HepG2 (cell line): ENCODE results near the gene KTN1. TPM values are rescaled to one million over a fixed set of nuclear protein-coding genes. Genes with fewer than 3 reads are reported as not detected.

Source experiments
- ATAC-seq: fragments of 200-7000 bp; cut with Tn5 transposase; 3 replicates; pipeline ENCODE4 v1.9.1; 2020; ENCODE audit warnings: mild to moderate bottlenecking, moderate library complexity
- BruUV-seq: library from RNA; stranded (reverse); fragments of 400-500 nt; replicated peaks from 2 replicates; lab custom pipeline; 2021; lab: Mats Ljungman, UMichigan
- CTCF ChIA-PET: fragments of 300-600 bp; formaldehyde crosslinking; extraction: SDS; loops from one replicate; lab custom pipeline; 2021; ENCODE audit warnings: low total read pairs, inconsistent platforms, low intra/inter-chr PET ratio; lab: Yijun Ruan, JAX
- POLR2A ChIA-PET: fragments of 350-600 bp; sonication (Branson Sonifier 250); formaldehyde crosslinking; loops from one replicate; lab custom pipeline; 2020; ENCODE audit warnings: antibody characterized with exemption, inconsistent platforms; lab: Yijun Ruan, JAX
- DNase-seq: peaks from one replicate; pipeline ENCODE4 v3.0.0-alpha.2; 2015; ENCODE audit warnings: low spot score
- FAIRE-seq: peaks from 3 replicates; lab custom pipeline; 2011; peaks lifted over from hg19 to GRCh38; lab: Jason Lieb, UNC
- H2AFZ ChIP-seq: one replicate; pipeline ENCODE4 v1.6.1; 2011; ENCODE audit warnings: low read length, inconsistent platforms
- H3K27ac ChIP-seq: fragments of 300-600 bp; 3 replicates; pipeline ENCODE4 v1.8.0; 2011; ENCODE audit warnings: mixed run types, mild to moderate bottlenecking, mixed read lengths, low read length, inconsistent platforms; ENCODE audit not compliant: insufficient read depth; ENCODE audit errors: extremely low read length
- H3K27me3 ChIP-seq, 2 experiments: fragments of 200-600 bp in 1 of 2; 2 replicates in 1 of 2; 3 replicates in 1 of 2; pipeline versions ENCODE4 v1.6.0 to v1.8.0; 2011; ENCODE audit warnings: low read length in 2 of 2, mild to moderate bottlenecking in 2 of 2, moderate library complexity in 2 of 2, inconsistent platforms in 1 of 2; ENCODE audit not compliant: insufficient read depth in 2 of 2, control insufficient read depth in 1 of 2
- H3K36me3 ChIP-seq, 2 experiments: fragments of 200-600 bp in 1 of 2; replicated peaks in 1 of 2; 2 replicates in 1 of 2; 3 replicates in 1 of 2; pipeline versions ENCODE4 v1.5.1 to v1.8.0; 2011; ENCODE audit warnings: low read length in 2 of 2, inconsistent platforms in 1 of 2; ENCODE audit not compliant: insufficient read depth in 2 of 2, control insufficient read depth in 1 of 2
- H3K4me1 ChIP-seq: 2 replicates; pipeline ENCODE4 v1.5.1; 2012; ENCODE audit warnings: low read length, inconsistent platforms; ENCODE audit not compliant: insufficient read depth
- H3K4me2 ChIP-seq: 2 replicates; pipeline ENCODE4 v1.6.0; 2011; ENCODE audit warnings: low read depth, low read length, inconsistent platforms
- H3K4me3 ChIP-seq, 3 experiments: fragments of 200-600 bp in 1 of 3; sonication (generic), shearing (Covaris generic) in 1 of 3; replicated peaks in 1 of 3; 2 replicates each; pipeline ENCODE4 v1.5.1; 2011 to 2016; ENCODE audit warnings: low read length in 3 of 3, inconsistent platforms in 2 of 3, low read depth in 2 of 3, mild to moderate bottlenecking in 2 of 3, control low read depth in 1 of 3, mixed read lengths in 1 of 3; ENCODE audit not compliant: insufficient read depth in 1 of 3
- H3K79me2 ChIP-seq: one replicate; pipeline ENCODE4 v1.6.1; 2011; ENCODE audit warnings: low read length, inconsistent platforms; ENCODE audit not compliant: insufficient read depth
- H3K9ac ChIP-seq: 2 replicates; pipeline ENCODE4 v1.6.0; 2011; ENCODE audit warnings: mild to moderate bottlenecking, low read depth, low read length, inconsistent platforms; ENCODE audit not compliant: insufficient read depth
- H3K9me3 ChIP-seq: 2 replicates; pipeline ENCODE4 v1.5.1; 2012; ENCODE audit warnings: mild to moderate bottlenecking, low read length
- H4K20me1 ChIP-seq: 2 replicates; pipeline ENCODE4 v1.6.0; 2011; ENCODE audit warnings: inconsistent platforms, mild to moderate bottlenecking, low read length, moderate library complexity; ENCODE audit not compliant: insufficient read depth
- ARID5B ChIP-seq: IDR thresholded peaks from 2 replicates; pipeline ENCODE4 v1.4.0; 2020; ENCODE audit warnings: mild to moderate bottlenecking, missing genetic modification reagents
- DPF2 ChIP-seq: sonication (generic); formaldehyde crosslinking; IDR thresholded peaks from 2 replicates; pipeline ENCODE4 v1.4.0; 2020; ENCODE audit warnings: mild to moderate bottlenecking, low read depth, missing genetic modification reagents, borderline replicate concordance
- FOXA3 ChIP-seq: IDR thresholded peaks from 2 replicates; pipeline ENCODE4 v1.6.1; 2016; ENCODE audit warnings: missing genetic modification reagents, missing compliant biosample characterization
- FOXP4 ChIP-seq: sonication (generic); formaldehyde crosslinking; IDR thresholded peaks from 2 replicates; pipeline ENCODE4 v1.4.0; 2020; ENCODE audit warnings: missing genetic modification reagents
- HDAC2 ChIP-seq: sonication (generic); formaldehyde crosslinking; IDR thresholded peaks from 2 replicates; pipeline ENCODE4 v1.4.0; 2020; ENCODE audit warnings: missing genetic modification reagents
- IRF9 ChIP-seq: sonication (generic); formaldehyde crosslinking; IDR thresholded peaks from 2 replicates; pipeline ENCODE4 v1.8.0; 2022; ENCODE audit warnings: missing genetic modification reagents, mild to moderate bottlenecking, borderline replicate concordance
- MAFF ChIP-seq: IDR thresholded peaks from 2 replicates; pipeline ENCODE4 v1.6.1; 2011; ENCODE audit warnings: low read depth, low read length, improper control_type of control experiment
- SAP130 ChIP-seq: IDR thresholded peaks from 2 replicates; pipeline ENCODE4 v1.6.1; 2016; ENCODE audit warnings: low read depth
- SKIL ChIP-seq: sonication (generic); formaldehyde crosslinking; IDR thresholded peaks from 2 replicates; pipeline ENCODE4 v1.8.0; 2022; ENCODE audit warnings: missing genetic modification reagents, mild to moderate bottlenecking, moderate library complexity, borderline replicate concordance
- SRSF4 ChIP-seq: fragments of 200-400 bp; formaldehyde crosslinking; IDR thresholded peaks from one replicate; pipeline ENCODE4 v1.6.1; 2018; ENCODE audit warnings: mild to moderate bottlenecking, low read depth, low read length, moderate library complexity; ENCODE audit not compliant: poor library complexity, severe bottlenecking
- TEAD3 ChIP-seq: optimal IDR thresholded peaks from 2 replicates; pipeline ENCODE3; 2016; ENCODE audit warnings: borderline replicate concordance
- ZBTB38 ChIP-seq: sonication (generic); formaldehyde crosslinking; IDR thresholded peaks from 2 replicates; pipeline ENCODE4 v1.5.1; 2020; ENCODE audit warnings: mild to moderate bottlenecking, missing genetic modification reagents
- ZNF713 ChIP-seq: sonication (generic); formaldehyde crosslinking; IDR thresholded peaks from 2 replicates; pipeline ENCODE4 v1.4.0; 2020; ENCODE audit warnings: mild to moderate bottlenecking, missing genetic modification reagents
- ZNF781 ChIP-seq: sonication (generic); formaldehyde crosslinking; IDR thresholded peaks from 2 replicates; pipeline ENCODE4 v1.5.1; 2020; ENCODE audit warnings: borderline replicate concordance, mild to moderate bottlenecking, missing genetic modification reagents; ENCODE audit errors: not compliant biosample characterization
- WGBS: methylation state at CpG from one replicate; pipeline ENCODE4 v1.1.6; 2017; ENCODE audit warnings: low lambda C conversion rate; 5-methylcytosine and 5-hydroxymethylcytosine counted together
- in situ Hi-C: cut with HindIII; loops from 2 replicates; pipeline ENCODE4 v1.10.0; 2017; ENCODE audit warnings: low pct_unique_long_range_greater_than_20kb; ENCODE audit not compliant: extremely low pct_ligation_motif_present
- intact Hi-C: fragments of 100-400 bp; cut with micrococcal nuclease; formaldehyde crosslinking; loops from one replicate; pipeline ENCODE4 v1.10.0; 2022; ENCODE audit not compliant: unreplicated experiment
- polyA plus RNA-seq, 8 experiments: library from polyadenylated mRNA; depleted of rRNA in 3 of 8; stranded (reverse) in 7 of 8; unstranded in 1 of 8; fragments of >200 nt; fragmentation: Illumina TruSeq in 4 of 8; extraction: Trizol in 4 of 8; gene quantifications; 2 replicates each; pipeline versions ENCODE4 v1.2.1 to v1.2.3, GENCODE V29; 2011 to 2016; ENCODE audit warnings: low read depth in 4 of 8, missing spikeins in 1 of 8, mixed read lengths in 1 of 8; ENCODE audit not compliant: insufficient read depth in 1 of 8
- total RNA-seq, 5 experiments: library from RNA; depleted of rRNA; stranded (reverse); fragments of >200 nt; fragmentation: Illumina TruSeq; extraction: Trizol; gene quantifications; 2 replicates each; pipeline ENCODE4 v1.2.3, GENCODE V29; 2016; ENCODE audit warnings: low read depth in 1 of 5

The KTN1 gene
- total and polyA plus RNA-seq, 2 of the 13 experiments (the other 11 are each of a cell fraction or from before 2014, with no cell fraction given) = 60.6 to 169 TPM

GRCh38 chr14:55572578-55572977 lies 7.4 kb upstream of the KTN1 start:
- intact Hi-C loops = no loop called here
- TF ChIP-seq ARID5B (CRISPR knock-in tag) = peak; percentile 71
- TF ChIP-seq SAP130 (CRISPR knock-in tag) = peak; percentile 36
- TF ChIP-seq FOXP4 (CRISPR knock-in tag) = 0 out of 2 replicates have a peak, but pooled peaks have one; percentile 38
- no peak for TF ChIP-seq ZNF713 (CRISPR knock-in tag)
- TF ChIP-seq FOXA3 (CRISPR knock-in tag) = peak; percentile 52; the same call in 1 of the 2 replicates
- peak; percentile 74 for TF ChIP-seq MAFF
- no peak for TF ChIP-seq ZBTB38 (CRISPR knock-in tag)
- no peak for TF ChIP-seq IRF9 (CRISPR knock-in tag)
- TF ChIP-seq SKIL = no peak
- TF ChIP-seq HDAC2 (CRISPR knock-in tag) = 0 out of 2 replicates have a peak, but pooled peaks have one; percentile 17
- peak; percentile 15 for TF ChIP-seq TEAD3 (CRISPR knock-in tag)
- TF ChIP-seq ZNF781 (CRISPR knock-in tag) = no peak
- TF ChIP-seq SRSF4 = no peak
- TF ChIP-seq DPF2 (CRISPR knock-in tag) = no peak

More at GRCh38 chr14:55572578-55572977, 7.4 kb upstream of the KTN1 start:
- no peaks in the 10 kb centered on the region; a peak in 1 of 5 replicates for H3K36me3 ChIP-seq
- peak; percentile 87 for ATAC-seq
- no TSS peak for BruUV-seq
- DNase-seq = peak; percentile 72
- peak overlapping the region; percentile 18 for H3K4me2 ChIP-seq
- in situ Hi-C loops = no loop called here
- no peak overlapping the region for H3K4me3 ChIP-seq
- FAIRE-seq = no peak
- H4K20me1 ChIP-seq = no peaks in the 10 kb centered on the region
- no peaks in the 10 kb centered on the region for H3K79me2 ChIP-seq
- H3K27ac ChIP-seq = peak overlapping the region; percentile 39
- no peak overlapping the region for H2AFZ ChIP-seq
- CTCF ChIA-PET = no interaction called here
- peaks cover 43% of the 10 kb centered on the region for H3K4me1 ChIP-seq
- no peak overlapping the region for H3K9ac ChIP-seq
- WGBS = 20% methylated on average over 4 of the region's 4 CpGs
- no peaks in the 10 kb centered on the region for H3K27me3 ChIP-seq
- POLR2A ChIA-PET = no interaction called here
- H3K9me3 ChIP-seq = no peaks in the 10 kb centered on the region
